ENCODE results near the gene KRTAP29-1.
A peak's percentile ranks its signal among the peaks of the same experiment; 100 is the strongest.
"Not testable (repeated sequence)": the region's sequence is repeated elsewhere in the genome, so short reads cannot be mapped to it uniquely, and the experiment has no call there.

KRTAP29-1 gene

DNA sequence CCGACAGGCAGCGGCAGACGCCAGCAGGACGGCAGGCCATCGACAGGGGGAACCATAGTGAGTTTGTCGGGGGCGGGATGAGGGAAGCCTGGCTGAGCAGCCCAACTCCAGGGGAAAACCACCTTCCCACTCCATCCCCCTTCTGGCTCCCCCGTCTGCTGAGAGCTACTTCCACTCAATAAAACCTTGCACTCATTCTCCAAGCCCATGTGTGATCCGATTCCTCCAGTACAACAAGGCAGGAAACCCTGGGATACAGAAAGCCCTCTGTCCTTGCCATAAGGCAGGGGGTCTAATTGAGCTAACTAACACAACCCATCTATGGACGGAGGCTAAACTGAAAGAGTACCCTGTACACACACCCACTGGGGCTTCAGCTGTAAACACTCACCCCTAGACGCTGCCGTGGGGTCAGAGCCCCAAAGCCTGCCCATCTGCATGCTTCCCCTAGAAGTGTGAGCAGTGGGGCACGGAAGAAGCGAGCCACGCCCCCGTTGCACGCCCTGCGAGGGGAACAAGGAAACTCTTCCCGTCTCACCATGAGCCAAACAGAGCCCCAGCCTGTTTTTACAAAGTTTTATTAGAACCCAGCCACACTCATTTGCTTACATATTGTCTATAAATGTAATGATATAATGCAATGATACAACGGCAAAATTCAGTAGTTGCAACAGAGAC is 4.1 kb downstream of the KRTAP29-1 start:
- DNase-seq, result no peak

DNA sequence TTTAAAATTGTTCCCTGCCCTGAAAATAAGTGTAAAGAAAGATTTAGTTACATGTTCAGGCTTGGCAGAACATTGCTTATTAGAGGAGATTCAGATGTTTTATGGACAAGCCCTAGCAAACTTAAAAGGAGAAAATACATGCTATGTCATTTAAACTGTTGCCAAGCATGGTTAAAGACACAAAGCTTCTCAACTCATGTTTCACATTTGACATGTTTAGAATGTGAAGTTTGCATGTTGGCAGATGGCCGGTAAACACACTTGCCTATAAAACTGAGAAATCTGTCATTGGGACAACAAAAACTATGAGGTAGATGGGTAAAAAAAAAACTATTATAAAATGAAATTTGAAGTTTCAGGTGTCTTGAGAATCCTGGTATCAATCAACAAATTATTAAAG is 5.8 kb downstream of the KRTAP29-1 start:
- DNase-seq, result no peak

DNA sequence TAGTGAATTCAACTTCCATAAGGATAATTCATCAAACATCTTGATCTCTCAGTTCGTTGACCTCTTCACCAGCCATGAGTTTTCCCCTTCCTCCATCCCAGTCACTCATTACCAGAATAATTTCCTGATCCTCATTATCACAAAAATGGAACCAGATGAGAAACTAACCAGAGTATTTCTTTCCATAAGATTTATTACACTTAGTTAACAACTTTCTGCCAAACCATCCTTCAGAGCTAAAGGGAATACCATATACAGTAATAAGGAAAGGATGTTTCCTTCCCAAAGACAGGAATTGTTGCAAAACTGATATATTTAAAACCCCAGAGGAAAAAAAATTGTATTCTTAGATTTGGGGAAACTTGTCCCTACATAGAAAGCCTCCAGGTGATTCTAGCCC is 8.6 kb downstream of the KRTAP29-1 start:
- DNase-seq, result no peak

DNA sequence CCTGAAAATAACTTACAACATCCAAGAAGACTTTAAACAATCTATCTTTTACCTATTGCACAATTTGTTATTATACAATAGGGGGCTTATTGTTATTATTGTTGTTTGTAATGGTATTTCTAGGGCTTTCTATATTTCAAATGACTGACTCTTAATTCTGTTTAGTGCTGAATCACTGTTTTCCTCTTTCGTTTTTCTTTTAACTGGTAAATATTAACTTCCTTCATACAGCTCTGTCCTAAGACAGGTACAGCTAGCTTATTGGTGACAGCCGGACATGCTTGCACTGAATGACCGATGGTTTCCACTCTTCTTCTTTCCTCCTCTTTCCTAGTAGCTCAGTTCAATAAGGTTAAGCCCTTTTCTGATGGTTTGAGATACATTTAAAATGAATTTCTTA is 15.6 kb downstream of the KRTAP29-1 start:
- no peak for DNase-seq

DNA sequence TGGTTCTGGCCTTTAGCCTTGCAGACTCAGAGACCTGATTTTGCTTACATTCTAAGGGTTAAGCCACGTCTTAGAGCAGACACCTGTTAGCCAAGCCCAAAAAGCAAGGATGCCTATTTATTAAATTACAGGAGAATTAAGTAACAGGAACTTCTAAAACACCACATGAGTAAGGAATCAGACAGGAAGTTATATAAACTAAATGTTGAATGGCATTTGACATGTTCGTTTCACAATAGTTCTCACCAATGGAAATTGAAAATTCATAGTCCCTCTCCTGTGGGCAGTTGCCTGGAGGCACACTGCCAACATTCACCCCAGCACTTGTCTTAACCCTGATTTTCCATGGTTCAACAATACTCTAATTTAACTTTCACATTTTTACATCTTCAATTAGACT is 18.1 kb downstream of the KRTAP29-1 start:
- no peak for DNase-seq

DNA sequence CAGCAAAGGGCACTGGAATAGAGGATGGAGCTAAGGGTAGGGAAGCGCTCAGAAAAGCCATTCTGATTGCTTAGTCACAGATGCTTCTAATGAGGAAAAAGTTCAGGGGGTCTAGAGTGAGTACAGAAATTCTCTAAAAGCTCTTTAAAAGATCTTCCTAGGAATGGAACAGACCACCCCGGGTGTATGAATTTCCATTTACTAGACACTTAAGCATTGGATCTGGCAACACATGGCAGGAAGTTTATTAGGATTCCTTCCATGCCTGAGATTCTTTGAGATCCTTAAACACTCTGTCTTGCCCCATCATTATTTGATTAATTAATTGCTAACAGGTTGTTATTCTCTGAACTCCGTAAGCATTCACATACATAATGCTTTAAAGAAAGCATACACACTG is 18.6 kb downstream of the KRTAP29-1 start:
- peak; percentile 95 for DNase-seq

DNA sequence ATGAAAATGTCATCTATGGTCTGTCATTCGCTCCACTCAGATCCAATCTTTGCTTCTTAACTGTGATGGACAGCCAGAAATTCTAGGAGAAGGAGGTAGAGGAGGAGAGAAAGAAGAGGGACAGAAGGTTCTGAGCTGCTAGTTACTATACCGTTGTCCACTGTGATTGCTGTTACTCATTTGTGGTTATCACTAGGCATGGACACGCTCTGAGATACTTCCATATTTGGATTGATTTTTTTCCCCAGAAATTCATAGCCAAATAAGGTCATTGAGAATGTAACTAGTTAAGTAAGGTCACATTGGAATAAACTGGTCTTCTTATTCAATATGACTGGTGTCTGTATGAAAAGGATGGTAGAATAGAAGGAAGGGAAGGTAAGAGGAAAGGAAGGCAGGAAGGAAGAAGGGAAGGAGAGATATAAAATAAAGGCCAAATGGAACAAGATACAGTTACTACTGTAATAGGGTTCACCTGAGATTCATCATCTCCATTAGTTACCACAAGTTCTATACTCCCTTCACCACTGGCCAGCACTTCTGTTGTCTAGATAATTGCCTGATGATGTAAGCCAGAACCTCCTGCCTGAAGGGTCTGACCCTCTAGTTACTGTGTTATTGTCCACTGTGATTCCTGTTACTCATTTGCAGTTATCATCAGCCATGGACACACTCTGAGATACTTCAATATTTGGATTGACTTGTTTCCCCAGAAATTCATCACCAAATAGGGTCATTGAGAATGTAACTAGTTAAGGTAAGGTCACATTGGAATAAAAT is 24.3 kb downstream of the KRTAP29-1 start:
- peak; percentile 53 for DNase-seq

DNA sequence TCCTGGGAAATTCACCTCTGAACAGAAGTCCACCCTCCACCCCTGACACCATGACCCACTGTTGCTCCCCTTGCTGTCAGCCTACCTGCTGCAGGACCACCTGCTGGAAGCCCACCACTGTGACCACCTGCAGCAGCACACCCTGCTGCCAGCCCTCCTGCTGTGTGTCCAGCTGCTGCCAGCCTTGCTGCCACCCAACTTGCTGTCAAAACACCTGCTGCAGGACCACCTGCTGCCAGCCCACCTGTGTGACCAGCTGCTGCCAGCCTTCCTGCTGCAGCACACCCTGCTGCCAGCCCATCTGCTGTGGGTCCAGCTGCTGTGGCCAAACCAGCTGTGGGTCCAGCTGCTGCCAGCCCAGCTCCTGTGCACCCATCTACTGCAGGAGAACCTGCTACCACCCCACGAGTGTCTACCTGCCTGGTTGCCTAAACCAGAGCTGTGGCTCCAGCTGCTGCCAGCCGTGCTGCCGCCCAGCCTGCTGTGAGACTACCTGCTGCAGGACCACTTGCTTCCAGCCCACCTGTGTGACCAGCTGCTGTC is 26.9 kb downstream of the KRTAP29-1 start, which contains the start of gene KRTAP9-7:
TSS of gene KRTAP9-7 (plus strand) at position 51 of the 543 bp plus-strand sequence. CDS start at position 51, 0 bp downstream.
- not testable (repeated sequence) for DNase-seq

DNA sequence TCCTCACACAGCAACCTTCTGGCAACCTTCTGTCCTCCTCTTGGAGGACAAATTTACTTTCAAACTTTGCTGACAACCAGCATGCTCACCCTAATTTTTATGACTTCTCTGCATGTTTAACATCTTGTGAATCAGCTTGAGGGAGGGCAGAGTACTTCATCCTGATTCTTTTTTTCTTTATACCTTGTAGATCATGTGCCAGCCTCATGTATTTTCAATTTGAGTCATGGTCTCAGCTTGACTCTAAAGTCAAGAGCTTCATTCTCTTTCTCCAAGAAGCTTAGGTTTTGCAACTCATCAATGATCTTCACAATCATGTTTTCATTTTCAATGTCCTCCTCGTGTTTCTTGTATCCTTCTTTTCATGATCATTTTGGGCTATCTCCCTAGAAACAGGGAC is 30.8 kb downstream of the KRTAP29-1 start:
- no peak for DNase-seq

DNA sequence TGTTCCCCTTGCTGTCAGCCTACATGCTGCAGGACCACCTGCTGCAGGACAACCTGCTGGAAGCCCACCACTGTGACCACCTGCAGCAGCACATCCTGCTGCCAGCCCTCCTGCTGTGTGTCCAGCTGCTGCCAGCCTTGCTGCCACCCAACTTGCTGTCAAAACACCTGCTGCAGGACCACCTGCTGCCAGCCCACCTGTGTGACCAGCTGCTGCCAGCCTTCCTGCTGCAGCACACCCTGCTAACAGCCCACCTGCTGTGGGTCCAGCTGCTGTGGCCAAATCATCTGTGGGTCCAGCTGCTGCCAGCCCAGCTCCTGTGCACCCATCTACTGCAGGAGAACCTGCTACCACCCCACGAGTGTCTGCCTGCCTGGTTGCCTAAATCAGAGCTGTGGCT is 31.3 kb downstream of the KRTAP29-1 start:
- DNase-seq, result not testable (repeated sequence)

DNA sequence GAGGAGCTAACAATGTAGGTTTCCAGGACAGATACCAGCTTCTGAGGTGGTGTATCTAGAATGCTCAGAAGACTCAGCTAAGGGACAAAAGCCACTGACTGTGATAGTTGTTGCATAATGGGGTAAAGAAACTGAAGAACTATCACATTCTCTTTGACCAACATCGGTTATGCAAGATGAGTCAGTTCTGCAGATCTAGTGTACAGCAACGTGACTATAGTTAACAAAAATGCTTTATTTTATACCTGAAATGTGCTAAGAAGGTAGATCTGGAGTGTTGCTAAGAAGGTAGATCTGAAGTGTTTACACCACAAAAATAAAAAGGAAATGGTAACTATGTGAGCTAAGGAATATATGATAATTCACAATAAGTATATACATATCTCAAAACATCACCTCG is 34.9 kb downstream of the KRTAP29-1 start:
- no peak for DNase-seq

DNA sequence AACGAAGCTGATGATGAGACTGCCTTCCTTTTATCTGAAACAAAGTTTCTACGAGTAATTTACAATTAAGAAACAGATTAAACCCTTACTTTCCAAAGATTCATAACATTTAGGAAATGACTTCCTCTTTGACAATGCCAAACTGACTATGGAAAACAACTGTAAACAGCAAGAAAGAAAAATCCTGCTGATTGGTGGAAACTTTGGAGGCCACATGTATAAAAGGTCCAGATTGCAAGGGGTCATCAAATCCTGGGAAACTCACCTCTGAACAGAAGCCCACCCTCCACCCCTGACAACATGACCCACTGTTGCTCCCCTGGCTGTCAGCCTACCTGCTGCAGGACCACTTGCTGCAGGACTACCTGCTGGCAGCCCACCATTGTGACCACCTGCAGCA is 37.6 kb downstream of the KRTAP29-1 start, which contains the start of gene KRTAP9-6:
TSS of gene KRTAP9-6 (plus strand) at position 301 of the 400 bp plus-strand sequence. CDS start at position 301, 0 bp downstream.
- no peak for DNase-seq

DNA sequence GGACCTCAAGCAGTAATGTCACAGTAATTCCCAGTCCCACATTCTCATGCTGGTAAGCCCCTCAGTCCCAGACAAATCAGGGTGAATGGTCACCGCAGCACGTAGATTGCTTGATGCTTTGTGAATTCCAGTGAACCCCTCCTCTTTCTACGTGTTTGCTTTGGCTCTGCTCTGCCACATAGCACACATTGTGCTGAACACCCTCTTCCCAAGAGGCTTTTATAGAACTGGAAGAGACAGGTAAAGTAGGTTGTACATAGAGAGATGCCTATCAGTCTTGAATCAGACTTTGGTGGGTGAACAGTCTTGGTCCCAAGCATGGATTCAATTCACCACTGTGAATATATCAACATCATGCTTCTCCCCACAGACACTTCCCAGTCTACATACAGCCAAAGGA is 38.1 kb downstream of the KRTAP29-1 start:
- no peak for DNase-seq

DNA sequence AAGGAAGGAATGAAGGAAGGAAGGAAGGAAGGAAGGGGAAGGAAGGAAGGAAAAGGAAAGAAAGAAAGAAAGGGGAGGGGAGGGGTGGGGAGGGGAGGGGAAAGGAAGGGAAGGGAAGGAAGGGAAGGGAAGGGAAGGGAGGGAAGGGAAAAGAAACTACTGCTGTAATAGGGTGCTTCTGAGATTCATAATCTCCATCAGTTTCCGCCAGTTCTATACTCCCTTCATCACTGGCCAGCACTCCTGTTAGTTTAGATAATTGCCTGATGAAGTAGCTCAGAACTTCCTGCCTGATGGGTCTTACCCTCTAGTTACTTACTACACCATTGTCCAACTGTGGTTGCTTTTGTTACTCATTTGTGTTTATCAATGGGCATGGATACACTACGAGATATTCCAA is 39.4 kb downstream of the KRTAP29-1 start:
- no peak for DNase-seq

DNA sequence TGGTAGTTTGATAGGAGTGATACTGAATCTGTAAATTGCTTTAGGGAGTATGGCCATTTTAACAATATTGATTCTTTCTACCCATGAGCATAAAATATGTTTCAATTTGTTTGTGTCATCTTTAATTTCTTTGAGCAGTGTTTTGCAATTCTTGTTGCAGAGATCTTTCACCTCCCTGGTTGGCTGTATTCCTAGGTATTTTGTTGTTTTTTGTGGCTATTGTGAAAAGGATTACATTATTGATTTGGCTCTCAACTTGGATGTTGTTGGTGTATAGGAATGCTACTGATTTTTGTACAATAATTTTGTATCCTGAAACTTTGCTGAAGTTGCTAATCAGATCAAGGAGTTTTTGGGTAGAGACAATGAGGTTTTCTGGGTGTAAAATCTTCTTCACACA is 44.2 kb downstream of the KRTAP29-1 start:
- no peak for DNase-seq

DNA sequence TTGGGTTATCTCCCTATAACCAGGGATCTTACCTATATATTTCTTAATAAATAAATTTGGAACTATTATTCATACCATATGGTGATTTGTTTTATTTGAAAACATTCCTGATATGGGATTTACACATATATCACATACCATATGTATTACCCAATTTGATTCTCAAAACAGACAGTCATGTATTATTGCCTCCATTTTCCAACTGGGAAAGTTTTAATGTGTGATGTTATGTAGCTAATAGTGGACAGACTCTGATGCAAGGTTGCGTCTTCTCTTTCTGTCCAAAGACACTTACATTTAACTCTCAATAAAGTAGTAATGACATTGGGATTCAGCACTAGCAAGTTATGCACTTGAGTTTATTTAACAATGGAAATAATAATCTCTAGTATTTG is 46.4 kb downstream of the KRTAP29-1 start:
- peak; percentile 84 for DNase-seq

DNA sequence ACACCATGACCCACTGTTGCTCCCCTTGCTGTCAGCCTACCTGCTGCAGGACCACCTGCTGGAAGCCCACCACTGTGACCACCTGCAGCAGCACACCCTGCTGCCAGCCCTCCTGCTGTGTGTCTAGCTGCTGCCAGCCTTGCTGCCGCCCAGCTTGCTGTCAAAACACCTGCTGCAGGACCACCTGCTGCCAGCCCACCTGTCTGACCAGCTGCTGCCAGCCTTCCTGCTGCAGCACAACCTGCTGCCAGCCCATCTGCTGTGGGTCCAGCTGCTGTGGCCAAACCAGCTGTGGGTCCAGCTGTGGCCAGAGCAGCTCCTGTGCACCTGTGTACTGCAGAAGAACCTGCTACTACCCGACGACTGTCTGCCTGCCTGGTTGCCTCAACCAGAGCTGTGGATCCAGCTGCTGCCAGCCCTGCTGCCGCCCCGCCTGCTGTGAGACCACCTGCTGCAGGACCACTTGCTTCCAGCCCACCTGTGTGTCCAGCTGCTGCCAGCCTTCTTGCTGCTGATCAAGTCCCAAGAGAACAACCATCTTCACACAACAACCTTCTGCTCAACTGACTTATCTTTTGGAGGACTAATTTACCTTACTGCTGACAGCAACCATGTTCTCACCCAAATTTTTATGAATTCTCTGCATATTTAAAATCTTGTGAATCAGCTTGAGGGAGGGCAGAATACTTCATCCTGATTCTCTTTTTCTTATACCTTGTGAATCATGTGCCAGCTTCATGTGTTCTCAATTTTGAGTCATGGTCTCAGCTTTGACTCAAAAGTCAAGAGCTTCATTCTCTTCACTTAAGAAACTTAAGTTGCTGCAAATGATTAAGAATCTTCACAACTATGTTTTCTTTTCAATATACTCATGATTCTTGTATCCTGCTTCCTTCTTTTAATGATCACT is 47.0 kb downstream of the KRTAP29-1 start, which contains the start of gene KRTAP9-9:
TSS of gene KRTAP9-9 (plus strand) at position 4 of the 910 bp plus-strand sequence.
- peak; percentile 80 for DNase-seq

DNA sequence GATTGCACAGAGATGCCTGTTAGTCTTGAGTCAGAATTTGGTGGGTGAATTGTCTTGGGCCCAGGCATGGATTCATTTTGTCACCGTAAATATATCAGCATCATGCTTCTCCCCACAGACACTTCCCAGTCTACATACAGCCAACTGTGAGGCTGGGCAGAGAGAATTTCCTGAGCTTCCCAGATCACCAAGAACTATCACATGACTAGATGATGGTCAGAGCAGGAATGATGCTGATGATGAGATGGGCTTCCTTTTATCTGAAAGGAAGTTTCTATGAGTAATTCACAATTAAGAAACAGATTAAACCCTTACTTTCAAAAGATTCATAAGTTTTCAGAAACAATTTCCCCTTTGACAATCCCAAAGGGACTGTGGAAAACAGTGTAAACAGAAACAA is 47.8 kb downstream of the KRTAP29-1 start:
- DNase-seq, result peak; percentile 12
